Small intestine (tissue), 7 donors: Measurements from ENCODE around the gene EIF4H. TPM values are rescaled to one million over a fixed set of nuclear protein-coding genes. Genes with fewer than 3 reads are reported as not detected.
"Not testable (repeated sequence)": the region's sequence is repeated elsewhere in the genome, so short reads cannot be mapped to it uniquely, and the experiment has no call there.

Source experiments
- DNase-seq, 2 donors: peaks; one replicate each; pipeline versions ENCODE4 v3.0.0 to v3.0.0-alpha.2; 2013
- FAIRE-seq: peaks from 2 replicates; lab custom pipeline; 2012; peaks lifted over from hg19 to GRCh38; lab: Jason Lieb, UNC
- H3K27ac ChIP-seq, 3 donors: one replicate each; pipeline ENCODE4 v1.5.1; 2013; ENCODE audit warnings: low read length in 2 of 3, mild to moderate bottlenecking in 2 of 3, control low read depth in 1 of 3, inconsistent platforms in 1 of 3, low read depth in 1 of 3, moderate library complexity in 1 of 3
- H3K27me3 ChIP-seq, 3 donors: one replicate each; pipeline ENCODE4 v1.6.1; 2013; ENCODE audit warnings: low read length in 3 of 3, inconsistent platforms in 1 of 3; ENCODE audit not compliant: control insufficient read depth in 3 of 3, insufficient read depth in 3 of 3
- H3K36me3 ChIP-seq, 3 donors: one replicate each; pipeline ENCODE4 v1.6.1; 2013; ENCODE audit warnings: low read length in 3 of 3, inconsistent platforms in 1 of 3, low read depth in 1 of 3, mild to moderate bottlenecking in 1 of 3, moderate library complexity in 1 of 3; ENCODE audit not compliant: control insufficient read depth in 3 of 3, insufficient read depth in 2 of 3
- H3K4me1 ChIP-seq, 3 donors: one replicate each; pipeline ENCODE4 v1.6.1; 2013; ENCODE audit warnings: low read length in 2 of 3, inconsistent platforms in 1 of 3, low read depth in 1 of 3, mild to moderate bottlenecking in 1 of 3, moderate library complexity in 1 of 3; ENCODE audit not compliant: control insufficient read depth in 3 of 3, insufficient read depth in 2 of 3
- H3K4me3 ChIP-seq, 3 donors: one replicate each; pipeline ENCODE4 v1.5.1; 2013; ENCODE audit warnings: low read length in 3 of 3, control low read depth in 1 of 3, inconsistent platforms in 1 of 3, low read depth in 1 of 3, mild to moderate bottlenecking in 1 of 3, moderate library complexity in 1 of 3
- H3K9me3 ChIP-seq, 2 donors: one replicate each; pipeline ENCODE4 v1.6.1; 2013; ENCODE audit warnings: low read depth in 1 of 2, low read length in 1 of 2; ENCODE audit not compliant: control insufficient read depth in 2 of 2, insufficient read depth in 1 of 2
- WGBS, 3 donors: extraction: QIAGEN DNeasy Blood & Tissue Kit; methylation state at CpG; one replicate each; pipeline ENCODE4 v1.1.7; 2013; 5-methylcytosine and 5-hydroxymethylcytosine counted together
- polyA plus RNA-seq, 4 donors: library from polyadenylated mRNA; stranded (reverse) in 3 of 4; unstranded in 1 of 4; fragments of 200-250 nt in 3 of 4; fragments of 120-200 nt in 1 of 4; gene quantifications; one replicate each; pipeline versions ENCODE4 v1.2.1 to v1.2.3, GENCODE V29; 2013
- donor health status: healthy with polysubstance abuse.
- donor health status: control.
- donor health status: control.
- donor health status: Bipolar disorder and iron deficiency.
- donor health status: healthy.

EIF4H gene
- polyA plus RNA-seq, 4 donors, result 158 to 229 (median 187) TPM

DNA sequence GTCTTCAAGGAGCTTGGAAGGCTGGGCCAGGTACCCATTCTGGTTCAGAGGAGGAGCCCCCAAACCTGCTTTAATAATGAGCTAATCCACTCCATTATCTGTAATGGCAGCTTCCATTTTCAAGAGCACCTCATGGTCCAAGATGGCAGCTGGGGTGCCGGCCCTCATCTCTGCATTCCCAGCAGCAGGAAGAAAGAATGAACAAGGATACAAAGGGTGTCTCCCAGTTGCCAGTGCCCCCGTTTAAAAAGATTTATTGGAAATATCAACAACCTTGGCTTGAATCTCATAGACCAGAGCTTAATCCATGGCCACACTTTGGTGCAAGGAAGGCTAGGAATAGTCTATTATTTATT is 44.2 kb downstream of the EIF4H start:
- no peak overlapping the region for H3K4me3 ChIP-seq
- H3K9me3 ChIP-seq, result peaks cover 0 to 4% of the 10 kb centered on the region in 2 donors
- no peak for FAIRE-seq
- no peaks in the 10 kb centered on the region for H3K27me3 ChIP-seq
- no peaks in the 10 kb centered on the region for H3K36me3 ChIP-seq
- no peak for DNase-seq
- H3K27ac ChIP-seq, result peak overlapping the region in 1 of 3 donors; percentile 27
- no peaks in the 10 kb centered on the region for H3K4me1 ChIP-seq
- 83 to 88% (median 85%) methylated on average over 2 of the region's 2 CpGs for WGBS, 3 donors

DNA sequence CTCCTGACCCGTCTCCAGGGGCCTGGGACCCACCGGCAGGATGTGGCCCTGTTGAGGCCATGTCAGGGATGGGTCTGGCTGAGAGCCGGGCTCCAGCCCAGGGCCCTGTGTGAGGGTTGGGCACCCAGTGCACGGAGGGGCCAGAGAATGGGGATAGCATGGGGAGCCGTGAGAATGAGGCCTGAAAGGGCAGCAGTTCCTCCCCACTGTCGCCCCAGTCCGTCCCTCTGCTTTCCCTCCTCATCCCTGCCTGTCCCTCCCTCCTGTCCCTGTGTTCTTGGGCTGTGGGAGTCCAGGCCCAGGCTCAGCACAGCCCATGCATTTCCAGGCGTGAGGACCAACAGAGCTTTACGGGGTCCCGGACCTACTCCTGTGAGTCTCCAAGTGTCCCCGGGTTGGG is 45.3 kb downstream of the EIF4H start:
- Histone ChIP-seq H3K9me3 (peaks cover 0 to 4% of the 10 kb centered on the region in 2 donors), H3K4me1 (no peaks in the 10 kb centered on the region), H3K36me3 (peaks cover 0 to 8% (median 0%) of the 10 kb centered on the region in 3 donors), H3K27ac (no peak overlapping the region), H3K27me3 (no peaks in the 10 kb centered on the region), H3K4me3 (no peak overlapping the region)
- WGBS, 3 donors, result 85 to 89% (median 87%) methylated on average over 10 to 11 of the region's 11 CpGs
- FAIRE-seq (no peak), DNase-seq (no peak)

DNA sequence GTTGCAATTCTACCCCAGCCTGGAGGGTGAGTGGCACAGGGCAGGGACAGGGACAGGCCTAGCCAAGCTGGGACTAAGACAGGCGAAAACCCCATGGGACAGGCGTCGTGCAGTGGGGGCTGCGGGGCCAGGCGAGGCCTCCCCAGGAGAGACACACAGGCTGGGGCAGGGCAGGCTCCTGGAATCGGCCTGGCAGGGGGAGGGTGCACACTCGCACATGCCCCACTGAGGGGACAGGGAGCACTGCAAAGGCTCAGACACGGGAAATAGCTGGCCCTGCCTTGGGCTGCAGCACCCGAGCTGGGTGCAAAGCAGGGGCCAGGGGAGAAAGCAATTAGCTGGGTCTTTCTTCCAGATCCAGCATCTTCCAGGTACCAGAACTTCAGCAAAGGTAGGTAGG is 46.1 kb downstream of the EIF4H start:
- FAIRE-seq (no peak), DNase-seq (no peak)
- 55 to 70% (median 66%) methylated on average over 7 to 9 of the region's 9 CpGs for WGBS, 3 donors
- Histone ChIP-seq H3K4me1 (no peaks in the 10 kb centered on the region), H3K36me3 (peaks cover 0 to 13% (median 0%) of the 10 kb centered on the region in 3 donors), H3K4me3 (no peak overlapping the region), H3K27ac (no peak overlapping the region), H3K27me3 (no peaks in the 10 kb centered on the region), H3K9me3 (peaks cover 0 to 4% of the 10 kb centered on the region in 2 donors)

DNA sequence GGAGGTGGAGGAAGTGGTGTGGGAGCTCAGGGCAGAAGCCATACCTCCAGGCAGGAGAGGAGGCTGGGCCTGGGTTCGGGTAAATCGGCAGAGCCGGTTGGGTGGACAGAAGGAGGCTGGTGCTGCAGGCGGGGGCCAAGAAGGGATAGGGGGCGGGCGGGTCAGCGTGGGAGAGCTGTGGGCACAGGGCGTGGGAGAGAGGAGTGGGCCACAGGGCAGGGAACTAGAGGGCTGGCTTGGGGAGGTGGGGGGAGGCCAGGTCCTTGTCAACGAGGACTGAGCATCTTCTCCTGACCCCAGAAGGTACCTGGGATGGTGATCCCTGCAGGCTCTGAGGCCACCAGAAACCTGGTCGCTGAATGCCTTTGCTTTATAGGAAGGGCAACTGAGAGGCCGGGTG is 47.6 kb downstream of the EIF4H start:
- no peak for FAIRE-seq
- 88 to 90% (median 90%) methylated on average over 10 to 11 of the region's 11 CpGs for WGBS, 3 donors
- H3K4me3 ChIP-seq, result no peak overlapping the region
- peaks cover 0 to 18% (median 0%) of the 10 kb centered on the region in 3 donors for H3K36me3 ChIP-seq
- H3K4me1 ChIP-seq, result no peaks in the 10 kb centered on the region
- H3K9me3 ChIP-seq, result peaks cover 0 to 4% of the 10 kb centered on the region in 2 donors
- H3K27me3 ChIP-seq, result no peaks in the 10 kb centered on the region
- DNase-seq, result no peak
- H3K27ac ChIP-seq, result no peak overlapping the region

DNA sequence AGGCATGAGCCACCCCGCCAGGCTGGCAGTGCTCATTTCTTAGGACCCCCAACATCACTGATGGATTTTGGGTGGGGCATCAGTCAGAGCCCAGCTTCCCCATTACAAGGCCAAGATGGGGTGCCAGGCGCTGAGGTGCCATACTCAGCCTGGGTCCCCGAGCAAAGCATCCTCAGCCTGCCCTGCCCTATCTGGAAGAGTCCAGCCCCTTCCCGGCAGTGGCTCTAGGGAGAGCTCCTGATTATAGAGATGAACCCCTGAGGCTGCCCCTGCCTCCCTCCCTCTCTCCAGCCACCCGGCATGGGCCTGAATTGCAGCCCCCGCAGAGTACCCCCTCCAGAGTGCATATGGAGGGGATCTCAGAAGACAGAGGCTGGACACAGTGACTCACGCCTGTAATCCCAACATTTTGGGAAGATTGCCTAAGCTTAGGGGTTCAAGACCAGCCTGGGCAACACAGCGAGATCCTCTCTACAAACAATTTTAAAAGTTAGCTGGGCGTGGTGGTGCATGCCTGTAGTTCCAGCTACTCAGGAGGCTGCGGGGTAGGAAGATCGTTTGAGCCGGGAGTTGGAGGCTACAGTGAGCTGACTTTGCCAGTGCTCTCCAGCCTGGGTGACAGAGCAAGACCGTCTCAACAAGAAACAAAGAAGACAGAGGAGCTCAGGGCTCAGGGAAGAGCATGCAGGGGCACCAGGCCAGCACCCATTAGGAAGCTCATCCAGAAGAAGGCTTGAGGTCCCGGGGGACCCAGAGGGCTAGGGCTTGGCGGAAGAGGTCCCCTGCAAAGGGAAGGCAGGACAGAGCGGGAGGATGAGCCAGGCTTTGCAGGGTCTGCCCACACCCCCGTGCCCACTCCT is 48.9 kb downstream of the EIF4H start:
- no peak overlapping the region for H3K27ac ChIP-seq
- peaks cover 0 to 22% (median 0%) of the 10 kb centered on the region in 3 donors for H3K36me3 ChIP-seq
- no peak for FAIRE-seq
- no peak overlapping the region for H3K4me3 ChIP-seq
- peaks cover 0 to 4% of the 10 kb centered on the region in 2 donors for H3K9me3 ChIP-seq
- DNase-seq, result no peak
- no peaks in the 10 kb centered on the region for H3K27me3 ChIP-seq
- 79 to 83% (median 82%) methylated on average over 17 of the region's 17 CpGs for WGBS, 3 donors
- no peaks in the 10 kb centered on the region for H3K4me1 ChIP-seq

DNA sequence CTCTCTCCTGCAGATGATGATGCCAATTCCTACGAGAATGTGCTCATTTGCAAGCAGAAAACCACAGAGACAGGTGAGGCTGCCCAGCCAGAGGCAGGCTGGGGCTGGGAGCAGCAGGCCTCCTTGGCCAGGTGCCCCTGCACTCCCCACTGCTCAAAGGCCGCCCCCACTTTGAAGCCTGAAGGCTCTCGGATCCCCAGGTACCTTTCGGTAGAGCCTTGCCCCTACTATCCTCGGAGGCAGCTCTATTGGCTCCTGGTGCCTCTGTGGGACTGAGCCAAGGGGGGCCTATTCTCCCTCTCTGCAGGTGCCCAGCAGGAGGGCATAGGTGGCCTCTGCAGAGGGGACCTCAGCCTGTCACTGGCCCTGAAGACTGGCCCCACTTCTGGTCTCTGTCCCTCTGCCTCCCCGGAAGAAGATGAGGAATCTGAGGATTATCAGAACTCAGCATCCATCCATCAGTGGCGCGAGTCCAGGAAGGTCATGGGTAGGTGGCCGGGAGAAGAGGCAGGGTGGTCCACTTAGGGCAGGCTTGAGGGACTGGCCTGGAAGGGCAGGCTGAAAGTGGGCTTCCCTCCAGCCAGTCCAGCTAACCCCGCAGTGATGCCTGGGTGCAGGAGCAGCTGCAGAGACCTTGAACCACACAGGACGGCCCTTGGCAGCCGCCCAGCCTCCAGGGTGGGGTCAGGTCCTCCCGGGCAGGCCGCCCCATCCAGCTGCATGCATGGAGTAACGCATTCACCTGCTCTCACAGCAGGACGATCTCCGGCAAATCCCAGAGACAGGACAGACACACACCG is 49.8 kb downstream of the EIF4H start:
- H3K4me1 ChIP-seq, result no peaks in the 10 kb centered on the region
- H3K4me3 ChIP-seq, result no peak overlapping the region
- FAIRE-seq, result no peak
- peaks cover 0 to 26% (median 0%) of the 10 kb centered on the region in 3 donors for H3K36me3 ChIP-seq
- peak in 1 of 2 donors; percentile 15 for DNase-seq
- H3K27me3 ChIP-seq, result no peaks in the 10 kb centered on the region
- no peak overlapping the region for H3K27ac ChIP-seq
- WGBS, 3 donors, result 32 to 64% (median 52%) methylated on average over 17 to 18 of the region's 18 CpGs
- no peaks in the 10 kb centered on the region for H3K9me3 ChIP-seq

DNA sequence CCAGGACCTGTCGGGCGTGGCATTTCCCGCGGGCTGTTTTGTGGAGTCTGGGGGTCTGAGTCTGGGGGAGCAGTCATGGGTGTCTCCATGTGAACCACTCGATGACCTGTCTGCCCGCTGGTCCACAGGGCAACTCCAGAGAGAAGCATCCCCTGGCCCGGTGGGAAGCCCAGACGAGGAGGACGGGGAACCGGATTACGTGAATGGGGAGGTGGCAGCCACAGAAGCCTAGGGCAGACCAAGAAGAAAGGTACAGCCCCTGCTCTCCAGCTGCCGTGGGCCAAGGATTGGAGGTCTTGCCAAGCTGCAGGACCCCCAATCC is 50.3 kb downstream of the EIF4H start:
- WGBS, 3 donors, result 56 to 85% (median 68%) methylated on average over 12 of the region's 12 CpGs
- no peaks in the 10 kb centered on the region for H3K27me3 ChIP-seq
- H3K4me1 ChIP-seq, result no peaks in the 10 kb centered on the region
- peaks cover 0 to 32% (median 0%) of the 10 kb centered on the region in 3 donors for H3K36me3 ChIP-seq
- no peak overlapping the region for H3K27ac ChIP-seq
- no peak overlapping the region for H3K4me3 ChIP-seq
- DNase-seq, result no peak
- H3K9me3 ChIP-seq, result no peaks in the 10 kb centered on the region
- no peak for FAIRE-seq

DNA sequence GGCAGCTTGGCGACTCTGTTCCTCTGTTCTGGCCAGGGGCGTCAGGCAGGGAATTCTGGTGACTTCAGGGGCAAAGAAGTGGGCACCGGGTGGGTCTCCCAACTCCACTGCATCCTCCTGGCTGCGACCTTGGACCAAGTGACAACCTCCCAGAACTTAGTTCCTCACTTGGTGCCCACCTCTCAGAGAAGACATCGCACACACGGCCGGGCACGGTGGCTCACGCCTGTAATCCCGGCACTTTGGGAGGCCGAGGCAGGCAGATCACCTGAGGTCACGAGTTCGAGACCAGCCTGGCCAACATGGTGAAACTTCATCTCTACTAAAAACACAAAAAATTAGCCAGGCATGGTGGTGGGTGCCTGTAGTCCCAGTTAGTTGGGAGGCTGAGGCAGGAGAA is 50.8 kb downstream of the EIF4H start:
- not testable (repeated sequence) for H3K9me3 ChIP-seq, H3K27ac ChIP-seq, H3K4me3 ChIP-seq, H3K27me3 ChIP-seq, DNase-seq, FAIRE-seq, H3K4me1 ChIP-seq
- WGBS, 3 donors, result 95 to 97% (median 96%) methylated on average over 13 of the region's 13 CpGs
- H3K36me3 ChIP-seq, result peaks cover 0 to 33% (median 0%) of the 10 kb centered on the region in 3 donors
